GM19397 (cell line): ENCODE results near the gene XYLT2.
"Not testable (repeated sequence)": the region's sequence is repeated elsewhere in the genome, so short reads cannot be mapped to it uniquely, and the experiment has no call there.

Experiments
- ATAC-seq: cut with Tn5 transposase; IDR thresholded peaks from one replicate; pipeline ENCODE4 v1.9.1; 2021; ENCODE audit warnings: mild to moderate bottlenecking, moderate library complexity; ENCODE audit not compliant: unreplicated experiment

Gene XYLT2

GRCh38 chr17:50345432-50346312 lies at the start of gene XYLT2:
XYLT2 (plus strand) TSS chr17:50346126; CDS start chr17:50346141, 15 bp downstream.
- peak; percentile 75 for ATAC-seq

- no peak for ATAC-seq
These were observed 48.5 kb upstream of the XYLT2 start for GRCh38 chr17:50297407-50297865.

- ATAC-seq = no peak
These were observed 47.9 kb upstream of the XYLT2 start for GRCh38 chr17:50298018-50298417.

- no peak for ATAC-seq
These were observed 46.1 kb upstream of the XYLT2 start for GRCh38 chr17:50299776-50300175.

- ATAC-seq = not testable (repeated sequence)
These were observed 45.1 kb upstream of the XYLT2 start for GRCh38 chr17:50300824-50301223.

- no peak for ATAC-seq
These were observed 43.9 kb upstream of the XYLT2 start for GRCh38 chr17:50301891-50302584.

GRCh38 chr17:50303051-50303450 lies 42.9 kb upstream of the XYLT2 start:
- ATAC-seq = no peak

- ATAC-seq = no peak
These were observed 42.3 kb upstream of the XYLT2 start for GRCh38 chr17:50303596-50303995.

- no peak for ATAC-seq
These were observed 41.0 kb upstream of the XYLT2 start for GRCh38 chr17:50304781-50305404.

GRCh38 chr17:50307654-50308053 lies 38.3 kb upstream of the XYLT2 start:
- no peak for ATAC-seq

GRCh38 chr17:50308666-50309065 lies 37.3 kb upstream of the XYLT2 start:
- ATAC-seq = no peak

GRCh38 chr17:50310455-50311111 lies 35.3 kb upstream of the XYLT2 start:
- no peak for ATAC-seq

GRCh38 chr17:50311112-50311460 lies 34.8 kb upstream of the XYLT2 start:
- ATAC-seq = no peak

- ATAC-seq = no peak
These were observed 34.4 kb upstream of the XYLT2 start for GRCh38 chr17:50311483-50311882.

- no peak for ATAC-seq
These were observed 33.6 kb upstream of the XYLT2 start for GRCh38 chr17:50312308-50312707.

GRCh38 chr17:50314456-50315011 lies 31.4 kb upstream of the XYLT2 start:
- no peak for ATAC-seq

- ATAC-seq = no peak
These were observed 29.8 kb upstream of the XYLT2 start for GRCh38 chr17:50316016-50316587.

GRCh38 chr17:50316660-50317059 lies 29.3 kb upstream of the XYLT2 start:
- ATAC-seq = not testable (repeated sequence)

GRCh38 chr17:50317121-50317520 lies 28.8 kb upstream of the XYLT2 start:
- no peak for ATAC-seq

GRCh38 chr17:50318501-50319285 lies 27.2 kb upstream of the XYLT2 start:
- no peak for ATAC-seq
